Measurements from ENCODE around the gene SOX6.

SOX6 gene

DNA sequence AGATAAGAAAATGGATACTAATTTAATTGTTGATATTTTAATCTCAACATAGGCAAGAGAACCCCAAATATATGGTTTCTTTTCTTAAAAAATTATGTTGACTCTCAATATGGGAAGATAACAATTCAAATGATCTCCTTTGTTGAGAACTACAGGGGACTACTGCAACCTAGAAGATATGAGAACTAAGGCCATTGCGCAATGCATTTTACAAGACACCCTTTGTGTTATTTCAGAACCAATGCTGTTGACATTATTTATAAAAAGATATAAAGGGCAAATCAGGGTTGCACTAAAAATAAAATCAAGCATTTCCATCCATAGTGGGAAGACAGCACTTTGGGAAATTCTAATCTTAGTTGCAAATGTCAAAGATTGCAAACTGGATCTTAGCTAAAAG, 322.3 kb downstream of the SOX6 start:
- TF ChIP-seq CTCF (IDR thresholded peaks at IDR 0.05; ENCODE audit: low read length) (no peak), EZH2 (IDR thresholded peaks at IDR 0.05; ENCODE audit: borderline replicate concordance, low read length) (no peak)
- Histone ChIP-seq H3K9me2 (ENCODE audit: low read depth, low read length) (no peaks in the 10 kb centered on the region), H3K79me2 (ENCODE audit: insufficient read depth, low read length) (no peaks in the 10 kb centered on the region), H3K4me1 (ENCODE audit: insufficient read depth, low read length, severe bottlenecking) (no peaks in the 10 kb centered on the region), H2AFZ (ENCODE audit: low read length) (no peak overlapping the region), H3K9me3 (ENCODE audit: low read length) (no peaks in the 10 kb centered on the region), H3K27ac (ENCODE audit: low read depth, low read length, poor library complexity, severe bottlenecking) (no peak overlapping the region), H3K36me3 (ENCODE audit: insufficient read depth, low read length) (no peaks in the 10 kb centered on the region), H3F3A (ENCODE audit: insufficient read depth, low read length) (no peaks in the 10 kb centered on the region), H3K4me2 (ENCODE audit: low read length) (no peak overlapping the region), H3K9ac (ENCODE audit: low read length) (no peak overlapping the region), H3K27me3 (ENCODE audit: insufficient read depth, low read length) (no peaks in the 10 kb centered on the region), H3K4me3 (ENCODE audit: low read depth, low read length, poor library complexity, severe bottlenecking) (no peak overlapping the region), H4K20me1 (ENCODE audit: insufficient read depth, low read length) (no peaks in the 10 kb centered on the region)

DNA sequence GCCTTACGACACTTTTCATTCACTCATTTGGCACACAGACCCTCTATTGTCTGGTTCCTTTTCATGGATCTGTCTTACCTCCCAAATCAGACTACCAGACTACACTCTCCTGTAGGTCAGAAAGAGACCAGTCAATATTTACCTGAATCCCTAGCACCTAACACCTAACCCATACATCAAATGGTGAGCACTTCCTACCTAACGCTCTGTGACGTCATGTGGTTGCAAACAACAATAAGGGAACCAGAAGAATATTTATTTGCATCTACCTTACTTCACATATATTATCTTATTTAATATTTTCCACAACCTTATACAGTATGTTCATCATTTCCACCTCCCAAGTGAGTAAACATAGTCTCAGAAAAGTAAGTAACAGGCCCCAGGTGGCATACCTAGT, 323.4 kb downstream of the SOX6 start:
- no peaks in the 10 kb centered on the region for H3K27me3 ChIP-seq (ENCODE audit: insufficient read depth, low read length)
- H3K9ac ChIP-seq (ENCODE audit: low read length), result no peak overlapping the region
- H3K27ac ChIP-seq (ENCODE audit: low read depth, low read length, poor library complexity, severe bottlenecking), result no peak overlapping the region
- TF ChIP-seq CTCF (IDR thresholded peaks at IDR 0.05; ENCODE audit: low read length), result no peak
- no peak for TF ChIP-seq EZH2 (IDR thresholded peaks at IDR 0.05; ENCODE audit: borderline replicate concordance, low read length)
- no peak overlapping the region for H3K4me2 ChIP-seq (ENCODE audit: low read length)
- no peak overlapping the region for H2AFZ ChIP-seq (ENCODE audit: low read length)
- no peaks in the 10 kb centered on the region for H3K36me3 ChIP-seq (ENCODE audit: insufficient read depth, low read length)
- H4K20me1 ChIP-seq (ENCODE audit: insufficient read depth, low read length), result no peaks in the 10 kb centered on the region
- H3K4me3 ChIP-seq (ENCODE audit: low read depth, low read length, poor library complexity, severe bottlenecking), result no peak overlapping the region
- no peaks in the 10 kb centered on the region for H3K9me2 ChIP-seq (ENCODE audit: low read depth, low read length)
- H3F3A ChIP-seq (ENCODE audit: insufficient read depth, low read length), result no peaks in the 10 kb centered on the region
- H3K4me1 ChIP-seq (ENCODE audit: insufficient read depth, low read length, severe bottlenecking), result no peaks in the 10 kb centered on the region
- H3K9me3 ChIP-seq (ENCODE audit: low read length), result no peaks in the 10 kb centered on the region
- H3K79me2 ChIP-seq (ENCODE audit: insufficient read depth, low read length), result no peaks in the 10 kb centered on the region

DNA sequence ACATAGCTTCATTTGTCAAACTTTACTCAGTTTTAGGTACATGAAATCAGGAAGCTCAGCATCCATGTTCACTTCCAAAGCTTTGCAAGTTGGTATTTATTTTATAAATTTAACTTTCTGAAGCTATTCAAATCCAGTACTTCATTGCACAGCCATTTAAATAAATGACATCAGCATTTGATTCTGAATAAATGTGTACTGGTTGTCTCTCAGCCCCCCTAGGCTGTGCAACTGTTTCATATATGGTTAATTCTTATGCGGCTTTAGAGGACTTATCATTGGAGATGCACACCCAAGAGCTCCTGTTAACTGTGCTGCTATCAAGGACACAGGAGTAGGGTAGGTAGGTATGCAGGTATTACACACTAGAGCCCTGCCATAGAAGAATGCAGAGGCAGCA, 325.1 kb downstream of the SOX6 start:
- Histone ChIP-seq H3K9me3 (ENCODE audit: low read length) (no peaks in the 10 kb centered on the region), H3K4me1 (ENCODE audit: insufficient read depth, low read length, severe bottlenecking) (no peaks in the 10 kb centered on the region), H3K79me2 (ENCODE audit: insufficient read depth, low read length) (no peaks in the 10 kb centered on the region), H3K27me3 (ENCODE audit: insufficient read depth, low read length) (no peaks in the 10 kb centered on the region), H2AFZ (ENCODE audit: low read length) (no peak overlapping the region), H3F3A (ENCODE audit: insufficient read depth, low read length) (no peaks in the 10 kb centered on the region), H3K36me3 (ENCODE audit: insufficient read depth, low read length) (no peaks in the 10 kb centered on the region), H3K9me2 (ENCODE audit: low read depth, low read length) (no peaks in the 10 kb centered on the region), H4K20me1 (ENCODE audit: insufficient read depth, low read length) (no peaks in the 10 kb centered on the region), H3K4me3 (ENCODE audit: low read depth, low read length, poor library complexity, severe bottlenecking) (no peak overlapping the region), H3K27ac (ENCODE audit: low read depth, low read length, poor library complexity, severe bottlenecking) (no peak overlapping the region), H3K9ac (ENCODE audit: low read length) (no peak overlapping the region), H3K4me2 (ENCODE audit: low read length) (no peak overlapping the region)
- TF ChIP-seq EZH2 (IDR thresholded peaks at IDR 0.05; ENCODE audit: borderline replicate concordance, low read length) (no peak), CTCF (IDR thresholded peaks at IDR 0.05; ENCODE audit: low read length) (no peak)
